COR-L47 (cell line): ENCODE measurements around the gene GNAQ.
"Not testable (repeated sequence)": the region's sequence is repeated elsewhere in the genome, so short reads cannot be mapped to it uniquely, and the experiment has no call there.

ENCODE experiments used
- DNase-seq: peaks from one replicate; lab custom pipeline; 2025; lab: John Stamatoyannopoulos, UW

The GNAQ gene

GRCh38 chr9:77876091-77876490, 155.5 kb downstream of the GNAQ start:
- DNase-seq = no peak

DNA sequence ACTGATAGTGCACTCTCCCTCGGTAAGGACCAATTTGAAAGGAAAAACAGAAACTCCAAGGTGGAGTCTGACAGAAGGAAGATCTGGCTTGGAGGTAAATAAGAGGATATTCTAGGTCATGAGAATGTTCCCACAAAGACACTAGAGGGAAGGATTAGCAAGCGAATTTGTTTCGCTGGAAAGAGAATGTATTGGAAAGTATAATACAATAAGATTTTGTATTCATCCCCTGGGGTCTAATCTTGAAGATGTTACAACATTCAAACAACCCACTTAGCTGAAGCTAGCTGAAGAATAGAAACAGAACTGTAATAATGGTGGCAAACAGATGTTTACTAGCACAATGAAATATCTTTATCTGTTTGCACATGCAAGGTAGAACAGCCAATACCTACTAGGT, 158.7 kb downstream of the GNAQ start:
- DNase-seq = no peak

GRCh38 chr9:77872177-77872576, 159.4 kb downstream of the GNAQ start:
- DNase-seq = no peak

DNA sequence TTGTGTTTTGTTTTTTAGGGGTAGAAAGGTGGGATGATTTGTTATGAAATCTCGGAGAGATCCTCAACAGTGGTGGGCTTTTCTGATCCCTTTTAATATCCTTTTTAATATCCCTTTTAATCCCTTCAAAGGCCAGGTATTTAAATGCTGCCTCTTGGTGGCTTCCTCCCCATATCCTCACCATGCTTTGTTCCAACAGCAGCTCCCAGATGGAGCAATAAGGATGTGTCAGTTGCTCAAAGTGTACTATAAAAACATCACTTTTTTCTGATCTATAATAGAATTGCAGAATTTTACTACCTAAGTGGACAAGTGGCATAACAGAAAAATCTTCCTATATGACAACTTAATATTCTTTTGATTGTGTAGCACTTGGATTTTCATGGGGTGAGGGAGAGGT, 160.1 kb downstream of the GNAQ start:
- DNase-seq = no peak

DNA sequence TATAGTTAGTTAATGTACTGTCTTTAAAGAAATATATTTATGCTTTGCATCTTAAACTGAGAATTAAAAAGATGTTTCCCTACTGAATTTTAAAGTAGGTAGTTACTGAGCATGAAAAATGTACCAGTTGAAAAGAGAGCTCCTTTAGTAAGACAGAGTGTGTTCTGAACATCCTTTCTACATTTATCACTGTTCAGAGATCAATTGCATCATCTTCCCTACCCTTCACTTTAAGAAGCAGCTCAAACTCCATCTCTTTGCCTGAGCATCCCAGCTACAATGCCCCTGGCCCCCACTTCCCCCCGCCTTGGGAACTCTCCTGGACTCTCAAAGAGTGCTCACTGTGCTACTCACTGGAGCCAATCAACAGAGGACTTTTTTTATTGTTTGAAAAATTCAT, 164.7 kb downstream of the GNAQ start:
- DNase-seq = no peak

GRCh38 chr9:77865385-77866047, 166.1 kb downstream of the GNAQ start:
- no peak for DNase-seq

GRCh38 chr9:77864211-77864889, 167.3 kb downstream of the GNAQ start:
- no peak for DNase-seq

DNA sequence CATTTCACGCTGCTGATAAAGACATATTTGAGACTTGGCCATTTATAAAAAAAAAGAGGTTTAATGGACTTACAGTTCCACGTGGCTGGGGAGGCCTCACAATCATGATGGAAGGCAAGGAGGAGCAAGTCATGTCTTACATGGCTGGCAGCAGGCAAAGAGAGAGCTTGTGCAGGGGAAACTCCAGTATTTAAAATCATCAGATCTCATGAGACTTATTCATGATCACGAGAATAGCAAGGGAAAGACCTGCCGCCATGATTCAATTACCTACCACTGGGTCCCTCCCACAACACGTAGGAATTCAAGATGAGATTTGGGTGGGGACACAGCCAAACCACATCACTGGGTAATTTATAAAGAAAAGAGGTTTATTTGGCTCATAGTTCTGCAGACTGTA, 168.0 kb downstream of the GNAQ start:
- not testable (repeated sequence) for DNase-seq

- not testable (repeated sequence) for DNase-seq
Measured at GRCh38 chr9:77860953-77861352, 170.7 kb downstream of the GNAQ start.

GRCh38 chr9:77857513-77858259, 173.9 kb downstream of the GNAQ start:
- no peak for DNase-seq

DNA sequence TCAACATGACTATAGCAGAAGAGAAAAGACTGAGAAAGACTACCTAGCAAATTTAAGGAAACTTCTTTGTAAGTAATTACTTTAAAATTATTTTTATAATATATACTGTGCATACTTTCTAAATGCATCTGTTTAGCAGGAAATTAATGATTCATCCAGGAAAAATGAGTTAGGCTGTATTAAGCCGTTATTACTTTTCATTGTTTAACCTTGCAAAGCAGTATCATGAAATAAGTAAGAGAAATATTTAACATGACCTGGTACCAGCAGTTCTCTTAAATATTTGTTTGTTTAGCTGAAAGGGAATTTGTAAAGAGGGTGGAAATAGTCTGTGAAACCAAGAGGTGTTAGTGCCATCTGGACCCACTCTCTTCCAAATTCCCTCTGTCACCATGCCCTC, 175.0 kb downstream of the GNAQ start:
- DNase-seq = no peak

DNA sequence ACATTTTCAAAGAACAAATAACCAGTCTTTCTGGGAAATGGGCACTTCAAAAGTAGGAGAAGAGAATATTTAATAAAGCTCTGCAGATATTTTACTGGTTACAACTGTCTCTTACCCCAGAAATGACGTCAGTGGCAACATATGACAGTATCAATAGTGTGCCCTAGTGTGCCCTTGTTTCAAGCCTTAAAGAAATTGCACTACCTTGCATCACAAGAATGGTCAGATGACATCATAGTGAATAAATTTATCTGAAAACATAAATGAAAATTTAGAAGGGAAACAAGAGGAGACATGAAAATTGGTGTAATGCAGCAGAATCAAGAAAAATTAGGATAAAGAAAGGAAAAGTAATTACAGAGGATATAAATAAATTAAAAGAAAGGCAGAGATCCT, 176.7 kb downstream of the GNAQ start:
- no peak for DNase-seq

- no peak for DNase-seq
Measured at GRCh38 chr9:77854258-77854915, 177.2 kb downstream of the GNAQ start.

GRCh38 chr9:77853716-77854115, 177.9 kb downstream of the GNAQ start:
- no peak for DNase-seq

GRCh38 chr9:77851882-77852595, 179.6 kb downstream of the GNAQ start:
- DNase-seq = no peak

DNA sequence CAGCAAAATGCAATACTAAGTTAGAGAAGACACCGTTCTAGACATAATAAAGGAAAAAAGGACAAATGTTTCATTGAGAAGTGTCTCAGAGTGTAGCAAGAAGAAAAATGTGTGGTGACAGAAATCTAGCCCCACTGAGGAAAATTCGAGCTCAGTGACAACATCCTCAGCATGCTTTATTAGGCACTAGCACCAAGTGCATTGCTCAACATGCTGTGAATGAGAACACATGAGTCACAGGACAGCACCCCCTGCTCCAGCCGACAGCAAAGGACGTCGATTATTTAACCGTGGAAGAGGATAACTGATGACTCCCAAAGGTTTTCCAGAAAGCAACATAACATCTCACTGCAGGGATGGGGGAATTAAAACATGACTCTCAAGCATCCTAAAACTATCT, 182.7 kb downstream of the GNAQ start:
- DNase-seq = no peak

DNA sequence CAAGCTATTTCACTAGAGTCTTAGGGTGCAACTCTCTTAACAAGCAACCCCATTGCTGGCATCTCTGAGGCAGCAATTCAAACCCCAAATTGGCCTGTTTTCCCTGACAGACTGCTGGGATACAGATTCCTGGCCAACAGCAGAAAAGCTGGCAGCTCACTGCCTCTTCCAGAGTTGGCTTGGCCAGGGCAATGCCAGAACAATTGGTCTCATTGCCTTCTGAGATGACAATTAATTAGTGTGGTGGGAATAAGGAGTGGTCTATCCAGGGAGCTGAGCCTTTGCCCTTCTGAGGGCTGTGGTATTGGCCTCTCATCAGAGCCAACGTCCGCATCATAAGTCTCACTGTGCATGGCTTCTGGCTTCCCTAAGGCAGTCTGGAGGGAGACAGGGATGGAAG, 183.2 kb downstream of the GNAQ start:
- no peak for DNase-seq

GRCh38 chr9:77847626-77848025, 184.0 kb downstream of the GNAQ start:
- DNase-seq = no peak

DNA sequence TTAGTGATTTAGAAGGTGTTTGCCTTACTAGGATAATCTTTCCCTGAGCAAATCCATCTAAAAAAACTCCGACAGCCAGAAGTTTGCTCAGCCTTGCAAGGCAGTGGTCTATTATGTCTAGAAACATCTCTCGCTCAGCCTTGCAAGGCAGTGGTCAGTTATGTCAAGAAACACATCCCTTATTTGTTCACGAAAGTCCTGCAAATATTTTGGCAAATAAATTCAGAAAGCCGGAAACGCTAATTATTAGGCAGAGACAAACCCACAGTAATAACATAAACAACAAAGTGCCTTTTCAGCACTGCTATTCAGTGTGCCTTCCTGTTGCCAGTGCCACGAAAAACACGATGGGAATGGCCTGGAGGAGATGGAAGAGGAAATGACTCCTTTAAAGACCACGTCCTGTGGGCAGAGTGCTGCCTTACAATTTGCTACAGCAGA, 184.5 kb downstream of the GNAQ start:
- peak; percentile 9 for DNase-seq

GRCh38 chr9:77844415-77844814, 187.2 kb downstream of the GNAQ start:
- DNase-seq = no peak

DNA sequence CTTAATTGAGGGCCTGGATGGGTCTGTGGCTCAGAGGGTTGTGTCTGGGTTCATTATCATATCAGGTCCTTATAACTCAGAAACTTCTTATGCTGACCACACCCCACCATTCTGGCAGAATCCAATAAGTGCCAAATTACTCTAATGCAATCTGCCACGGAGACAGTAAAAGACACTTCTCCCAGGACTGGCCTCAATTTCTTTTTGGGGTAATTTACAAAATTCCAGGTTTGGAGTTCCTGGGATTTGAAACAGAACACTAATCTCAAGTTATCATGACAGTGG, 187.8 kb downstream of the GNAQ start:
- DNase-seq = no peak
